Measurements from ENCODE around the gene SOX5. TPM values are rescaled to one million over a fixed set of nuclear protein-coding genes. Genes with fewer than 3 reads are reported as not detected.

SOX5 gene
- total and polyA plus RNA-seq, 2 donors (not counting 1 experiment from before 2014, with no cell fraction given) = 3.9 to 17.2 TPM

GRCh38 chr12:23867794-23868193 lies 81.7 kb downstream of the SOX5 start:
- Histone ChIP-seq H3K79me2 (ENCODE audit: control insufficient read depth, insufficient read depth, low read length) (no peaks in the 10 kb centered on the region), H3K4me2 (replicated peaks; ENCODE audit: low read depth, low read length, poor library complexity, severe bottlenecking) (no peak overlapping the region), H2AFZ (ENCODE audit: insufficient read depth, low read depth, low read length, poor library complexity, severe bottlenecking) (no peak overlapping the region), H3K27ac (ENCODE audit: low read length in 2 of 2) (no peak overlapping the region), H4K20me1 (ENCODE audit: control insufficient read depth, insufficient read depth, low read length, poor library complexity, severe bottlenecking) (no peaks in the 10 kb centered on the region), H3K4me1 (ENCODE audit: control insufficient read depth in 2 of 2, insufficient read depth in 2 of 2, low read length in 2 of 2) (no peaks in the 10 kb centered on the region), H3K9me3 (ENCODE audit: control extremely low read depth in 1 of 3, control insufficient read depth in 2 of 3, insufficient read depth in 1 of 3, low read length in 2 of 3) (no peaks in the 10 kb centered on the region), H3K9ac (ENCODE audit: low read length) (no peak overlapping the region), H3K4me3 (ENCODE audit: control extremely low read depth in 1 of 5, extremely low read depth in 1 of 5, insufficient read depth in 1 of 5, low read depth in 2 of 5, low read length in 4 of 5) (no peak overlapping the region), H3K36me3 (replicated peaks in 1 of 2; ENCODE audit: control extremely low read depth in 1 of 2, control insufficient read depth in 1 of 2, extremely low read depth in 1 of 2, insufficient read depth in 2 of 2, low read length in 1 of 2) (no peaks in the 10 kb centered on the region), H3K27me3 (replicated peaks in 1 of 4; ENCODE audit: control extremely low read depth in 1 of 4, control insufficient read depth in 3 of 4, insufficient read depth in 4 of 4, low read length in 3 of 4) (no peaks in the 10 kb centered on the region)
- H3K4me3 Mint-ChIP-seq = no peak overlapping the region
- TF ChIP-seq EZH2 (IDR thresholded peaks at IDR 0.05; ENCODE audit: borderline replicate concordance, insufficient read depth, low read depth, low read length, poor library complexity, severe bottlenecking) (no peak), CTCF (IDR thresholded peaks at IDR 0.05) (no peak)
- ATAC-seq (ENCODE audit: low read depth) (no peak), DNase-seq (no peak)
- H3K9me3 Mint-ChIP-seq (ENCODE audit: insufficient read depth) = no peaks in the 10 kb centered on the region
- POLR2A ChIA-PET = no interaction called here
- H3K4me1 Mint-ChIP-seq = no peaks in the 10 kb centered on the region
- intact Hi-C loops (cut with micrococcal nuclease) = no loop called here
- CTCF ChIA-PET = no interaction called here
- H3K27ac Mint-ChIP-seq = no peak overlapping the region
- H3K27me3 Mint-ChIP-seq = no peaks in the 10 kb centered on the region

- H3K4me1 Mint-ChIP-seq = no peaks in the 10 kb centered on the region
- WGBS (ENCODE audit: insufficient coverage) = 100% methylated on average over 1 of the region's 3 CpGs
- H3K27ac ChIP-seq (ENCODE audit: low read length in 2 of 2) = no peak overlapping the region
- CTCF ChIA-PET = no interaction called here
- POLR2A ChIA-PET = no interaction called here
- no peaks in the 10 kb centered on the region for H4K20me1 ChIP-seq (ENCODE audit: control insufficient read depth, insufficient read depth, low read length, poor library complexity, severe bottlenecking)
- H3K9me3 ChIP-seq (ENCODE audit: control extremely low read depth in 1 of 3, control insufficient read depth in 2 of 3, insufficient read depth in 1 of 3, low read length in 2 of 3) = peaks cover 0 to 3% (median 0%) of the 10 kb centered on the region in 3 donors
- H3K27ac Mint-ChIP-seq = no peak overlapping the region
- no peak overlapping the region for H3K4me2 ChIP-seq (replicated peaks; ENCODE audit: low read depth, low read length, poor library complexity, severe bottlenecking)
- DNase-seq (no peak), ATAC-seq (ENCODE audit: low read depth) (no peak)
- no peaks in the 10 kb centered on the region for H3K27me3 Mint-ChIP-seq
- TF ChIP-seq CTCF (IDR thresholded peaks at IDR 0.05) = no peak
- no peak for TF ChIP-seq EZH2 (IDR thresholded peaks at IDR 0.05; ENCODE audit: borderline replicate concordance, insufficient read depth, low read depth, low read length, poor library complexity, severe bottlenecking)
- H3K36me3 ChIP-seq (replicated peaks in 1 of 2; ENCODE audit: control extremely low read depth in 1 of 2, control insufficient read depth in 1 of 2, extremely low read depth in 1 of 2, insufficient read depth in 2 of 2, low read length in 1 of 2) = no peaks in the 10 kb centered on the region
- H3K4me3 Mint-ChIP-seq = no peak overlapping the region
- intact Hi-C loops (cut with micrococcal nuclease) = no loop called here
- no peaks in the 10 kb centered on the region for H3K79me2 ChIP-seq (ENCODE audit: control insufficient read depth, insufficient read depth, low read length)
- no peaks in the 10 kb centered on the region for H3K9me3 Mint-ChIP-seq (ENCODE audit: insufficient read depth)
- no peak overlapping the region for H3K4me3 ChIP-seq (ENCODE audit: control extremely low read depth in 1 of 5, extremely low read depth in 1 of 5, insufficient read depth in 1 of 5, low read depth in 2 of 5, low read length in 4 of 5)
- H3K4me1 ChIP-seq (ENCODE audit: control insufficient read depth in 2 of 2, insufficient read depth in 2 of 2, low read length in 2 of 2) = no peaks in the 10 kb centered on the region
- H3K9ac ChIP-seq (ENCODE audit: low read length) = no peak overlapping the region
- no peak overlapping the region for H2AFZ ChIP-seq (ENCODE audit: insufficient read depth, low read depth, low read length, poor library complexity, severe bottlenecking)
- no peaks in the 10 kb centered on the region for H3K27me3 ChIP-seq (replicated peaks in 1 of 4; ENCODE audit: control extremely low read depth in 1 of 4, control insufficient read depth in 3 of 4, insufficient read depth in 4 of 4, low read length in 3 of 4)
Measured at GRCh38 chr12:23862701-23863100, 86.8 kb downstream of the SOX5 start.

All from B cell (primary cell).